Left cardiac atrium (tissue), 4 donors: ENCODE data around the gene DDX31. TPM values are rescaled to one million over a fixed set of nuclear protein-coding genes. Genes with fewer than 3 reads are reported as not detected.
"Not testable (repeated sequence)": the region's sequence is repeated elsewhere in the genome, so short reads cannot be mapped to it uniquely, and the experiment has no call there.

Source experiments
- ATAC-seq, 2 donors: fragments of 200-7000 bp; cut with Tn5 transposase; one replicate each; pipeline ENCODE4 v1.9.1; 2020; ENCODE audit warnings: mild to moderate bottlenecking in 2 of 2, moderate library complexity in 2 of 2
- DNase-seq: peaks from one replicate; pipeline ENCODE4 v3.0.0-alpha.2; 2020
- intact Hi-C, 2 donors: fragments of 100-400 bp; cut with DNase I; formaldehyde crosslinking; loops; one replicate each; pipeline versions ENCODE4 v1.14.1 to v1.15.1; 2022 to 2023
- long read RNA-seq: library from polyadenylated mRNA; unstranded; transcript quantifications from one replicate; pipeline ENCODE4 v2.0.0, GENCODE V29; 2021
- total RNA-seq, 2 donors: library from RNA; stranded (reverse); fragmentation: NEBNext Ultra II Directional; extraction: Animal tissue kit (Norgen Biotek cat#: 25700); gene quantifications; one replicate each; pipeline ENCODE4 v1.2.1, GENCODE V29; 2021
- donor health status: DM: no; HTN: yes; CAD: no.
- donor health status: DM: no; HTN: yes; CAD: no; lungs with severe emphysema.
- donor health status: DM: yes; HTN: yes; CAD: no.
- donor health status: Dilated cardiomyopathy.

The DDX31 gene
- total RNA-seq, result 1 to 10 TPM; 5.2 to 7.9 TPM
- long read RNA-seq, full-length matches to known transcripts, result 3 of 6 reads
- long read RNA-seq, partial matches to known transcripts, result 0 of 6 reads
- long read RNA-seq, other reads (novel, unspliced or antisense), result 3 of 6 reads

DNA sequence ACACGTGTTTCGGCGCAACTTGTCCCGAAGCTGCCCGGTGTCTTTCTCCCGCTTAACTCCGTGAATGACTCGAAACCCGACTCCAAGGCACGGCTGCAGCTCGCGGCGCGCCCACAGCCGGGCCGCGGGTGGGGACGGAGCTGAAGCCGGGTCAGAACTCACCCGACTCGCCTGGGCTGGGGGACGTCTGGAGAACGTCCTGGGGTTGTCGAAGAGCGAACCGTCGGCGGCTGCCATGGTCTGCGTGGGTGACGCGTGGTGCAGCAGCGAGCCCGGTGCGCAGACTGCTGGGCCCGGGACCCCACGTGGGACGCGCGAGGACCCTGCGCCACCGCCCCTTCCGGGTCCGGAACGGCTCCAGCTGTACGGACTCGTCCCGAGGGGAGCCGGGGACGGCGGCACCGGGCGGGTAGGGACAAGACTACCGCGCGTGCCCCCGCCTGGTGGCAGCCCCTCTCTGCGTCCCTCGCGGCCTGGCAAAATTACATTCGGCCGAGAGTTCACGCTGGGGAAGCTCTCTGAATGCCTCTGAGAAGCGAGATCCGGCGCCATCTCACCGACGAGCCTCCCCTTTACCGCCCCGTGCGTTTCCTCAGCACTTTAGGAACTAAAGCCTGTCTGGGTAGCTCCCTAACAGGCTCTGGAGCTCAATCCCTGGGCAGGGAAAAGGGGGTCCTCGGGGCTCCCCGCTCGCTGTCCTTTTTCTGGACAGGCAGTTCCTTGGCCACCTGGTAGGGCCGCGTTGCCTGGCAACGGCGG is at the start of gene DDX31:
Gene DDX31, minus strand, starts transcription at position 286 of the 759 bp plus-strand sequence. Its CDS starts 49 bp downstream, at position 237.
- DNase-seq (peak; percentile 92), ATAC-seq (peak; percentile 98 to 99)
- intact Hi-C loops, result loop anchor here in 1 of 2 donors (5.0 to 10.0 kb wide), 2 partner anchors 127 to 235 kb away; no protein-coding TSS in a partner anchor

DNA sequence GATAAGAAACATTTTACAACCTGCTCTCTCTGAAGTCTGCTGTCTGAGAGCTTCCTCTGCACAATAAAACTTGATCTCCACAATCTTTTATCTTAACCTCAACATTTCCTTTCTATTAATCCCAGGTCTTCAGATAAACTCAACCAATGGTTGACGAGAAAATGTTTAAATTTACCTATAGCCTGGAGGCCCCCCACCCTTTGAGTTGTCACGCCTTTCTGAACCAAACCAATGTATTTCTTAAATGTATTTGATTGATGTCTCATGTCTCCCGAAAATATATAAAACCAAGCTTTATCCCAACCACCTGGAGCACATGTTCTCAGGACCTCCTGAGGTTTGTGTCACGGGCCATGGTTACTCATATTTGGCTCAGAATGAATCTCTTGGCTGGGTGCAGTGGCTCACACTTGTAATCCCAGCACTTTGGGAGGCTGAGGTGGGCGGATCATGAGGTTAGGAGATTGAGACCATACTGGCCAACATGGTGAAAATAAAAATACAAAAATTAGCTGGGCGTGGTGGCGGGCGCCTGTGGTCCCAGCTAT is 48.7 kb upstream of the DDX31 start:
- intact Hi-C loops, DNase-seq, ATAC-seq: not testable (repeated sequence)

DNA sequence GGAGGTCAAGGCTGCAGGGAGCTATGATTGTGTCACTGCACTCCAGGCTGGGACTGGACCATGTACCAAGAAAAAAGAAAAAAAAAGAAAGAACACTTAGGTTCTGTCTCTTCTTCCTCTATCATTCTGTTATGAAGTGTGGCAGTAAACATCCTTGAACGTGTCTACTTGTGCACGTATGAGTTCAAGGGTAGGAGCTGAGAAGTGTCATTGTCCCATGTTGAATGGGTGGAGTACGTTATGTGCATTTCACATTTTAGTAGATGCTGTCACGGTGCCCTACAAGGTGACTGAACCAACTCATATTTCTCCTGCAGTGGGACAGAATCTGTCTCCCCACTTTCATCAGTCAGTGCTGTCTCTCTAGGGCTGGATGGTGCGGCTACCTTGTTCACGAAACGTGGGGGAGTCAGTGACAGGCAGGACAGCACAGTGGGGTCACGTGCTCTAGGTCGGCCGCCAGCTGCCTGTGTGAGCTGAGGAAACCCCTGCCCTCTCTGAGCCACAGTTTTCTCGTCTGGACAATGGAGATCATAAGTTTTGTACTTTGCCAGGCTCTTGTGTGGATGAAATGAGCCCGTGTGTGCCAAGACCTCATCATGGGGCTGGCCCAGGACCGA is 47.7 kb upstream of the DDX31 start:
- DNase-seq (no peak), ATAC-seq (no peak)
- intact Hi-C loops, result no loop called here

DNA sequence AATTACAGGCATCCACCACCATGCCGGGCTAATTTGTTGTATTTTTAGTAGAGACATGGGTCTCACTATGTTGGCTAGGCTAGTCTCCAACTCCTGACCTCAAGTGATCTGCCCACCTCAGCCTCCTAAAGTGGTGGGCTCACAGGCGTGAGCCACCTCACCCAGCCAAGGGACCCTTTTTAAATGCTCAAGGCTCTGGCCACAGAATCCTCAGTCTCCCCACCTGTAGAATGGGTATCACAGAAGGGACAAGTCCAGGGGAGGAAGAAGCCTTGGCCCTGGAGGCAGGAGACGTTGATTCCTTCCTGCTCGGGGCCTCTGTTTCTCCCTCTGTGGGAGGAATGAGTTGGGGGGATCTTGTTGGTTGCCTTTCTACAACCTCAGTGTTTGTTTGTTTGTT is 46.2 kb upstream of the DDX31 start:
- ATAC-seq (no peak), DNase-seq (no peak)
- intact Hi-C loops, result no loop called here

DNA sequence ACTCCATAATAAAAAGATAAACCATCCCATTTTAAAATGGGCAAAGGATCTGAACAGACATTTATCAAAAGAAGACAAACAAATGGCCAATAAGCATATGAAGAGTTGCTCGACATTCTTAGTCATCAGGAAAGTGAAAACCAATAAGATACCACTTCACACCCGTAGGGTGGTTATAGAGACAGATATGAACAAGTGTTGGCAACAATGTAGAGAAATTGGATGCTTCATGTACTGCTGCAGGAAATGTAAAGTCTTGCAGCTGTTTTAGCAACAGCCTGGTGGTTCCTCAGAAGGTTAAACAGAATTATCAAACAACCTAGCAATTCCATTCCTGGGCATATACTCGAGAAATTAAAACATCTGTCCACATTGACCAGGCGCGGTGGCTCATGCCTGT is 43.0 kb upstream of the DDX31 start:
- ATAC-seq (no peak), DNase-seq (no peak)
- intact Hi-C loops, result no loop called here

DNA sequence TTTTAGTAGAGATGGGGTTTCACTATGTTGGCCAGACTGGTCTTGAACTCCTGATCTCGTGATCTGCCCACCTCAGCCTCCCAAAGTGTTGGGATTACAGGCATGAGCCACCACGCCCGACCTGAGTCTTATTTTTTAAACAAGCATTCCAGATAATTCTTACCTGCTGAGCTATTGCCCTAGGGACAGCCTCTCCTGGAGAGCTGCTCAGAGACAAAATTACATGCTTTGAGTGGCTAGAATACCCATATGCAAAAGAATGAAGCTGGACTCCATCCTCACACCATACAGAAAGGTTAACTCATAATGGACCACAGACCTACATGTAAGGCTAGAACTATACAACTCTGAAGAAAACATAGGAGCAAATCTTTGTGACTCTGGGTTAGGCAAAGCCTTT is 42.1 kb upstream of the DDX31 start:
- DNase-seq (no peak), ATAC-seq (no peak)
- intact Hi-C loops, result no loop called here

DNA sequence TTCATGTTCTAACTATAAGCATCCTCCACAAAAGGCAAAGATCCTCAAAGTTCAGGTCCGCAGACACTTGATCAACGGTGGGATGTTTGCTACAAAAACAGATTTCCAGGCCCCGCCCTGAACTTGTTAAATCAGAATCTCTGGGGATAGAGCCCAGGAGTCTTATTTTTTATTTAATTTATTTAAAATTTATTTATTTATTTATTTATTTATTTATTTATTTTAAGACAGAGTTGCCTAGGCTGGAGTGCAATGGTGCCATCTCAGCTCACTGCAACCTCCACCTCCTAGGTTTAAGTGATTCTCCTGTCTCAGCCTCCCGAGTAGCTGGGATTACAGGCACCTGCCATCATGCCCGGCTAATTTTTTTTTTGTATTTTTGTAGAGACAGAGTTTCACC is 41.4 kb upstream of the DDX31 start:
- intact Hi-C loops, DNase-seq, ATAC-seq: not testable (repeated sequence)

DNA sequence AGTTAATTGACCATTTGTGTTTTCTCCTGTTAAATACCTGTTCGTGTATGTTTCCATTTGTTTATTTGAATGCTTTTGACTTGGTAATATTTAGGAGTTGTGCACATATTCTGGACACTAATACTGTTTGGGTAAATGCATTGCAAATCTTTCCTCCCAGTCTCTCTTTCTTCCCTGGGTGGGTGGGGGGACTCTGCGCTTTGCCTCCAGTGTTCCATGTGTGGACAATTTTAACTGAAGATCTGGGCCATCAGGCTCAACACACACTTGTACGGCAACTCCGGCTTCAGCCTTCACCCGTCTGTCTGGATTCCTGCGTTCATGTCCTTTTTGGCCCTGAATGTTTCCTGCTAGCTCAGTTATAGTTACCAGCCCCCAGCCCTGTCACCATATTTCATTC is 40.5 kb upstream of the DDX31 start:
- ATAC-seq (no peak), DNase-seq (no peak)
- intact Hi-C loops, result no loop called here

DNA sequence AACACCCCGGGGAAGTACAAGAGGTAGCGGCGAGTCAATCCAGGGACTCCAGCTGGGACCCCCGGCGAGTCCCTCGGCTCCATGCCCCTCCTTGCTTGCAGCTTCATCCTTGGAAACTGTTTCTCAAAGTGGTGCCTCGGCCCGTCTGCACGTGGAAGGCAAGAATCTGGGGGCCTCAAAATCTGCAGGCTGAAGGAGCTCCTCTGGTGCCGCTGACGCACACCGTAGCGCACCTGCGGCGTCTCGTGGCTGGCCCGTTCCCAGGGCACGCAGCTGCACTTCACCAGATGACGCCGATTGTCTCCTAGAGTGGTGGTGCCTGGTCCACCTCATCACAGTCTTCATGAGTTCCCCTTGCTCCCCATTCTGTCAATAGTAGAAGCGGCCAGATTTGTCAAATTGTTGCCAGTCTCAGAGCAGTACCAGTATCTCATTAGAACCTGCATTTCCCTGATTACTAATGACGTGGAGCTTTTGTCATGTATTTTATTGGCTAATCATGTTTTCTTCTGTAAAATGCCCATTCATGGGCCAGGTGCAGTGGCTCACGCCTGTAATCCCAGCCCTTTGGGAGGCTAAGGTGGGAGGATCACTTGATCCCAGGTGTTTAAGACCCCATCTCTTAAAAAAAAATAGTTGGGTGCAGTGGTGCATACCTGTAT is 39.1 kb upstream of the DDX31 start:
- no peak for DNase-seq
- intact Hi-C loops, result no loop called here

DNA sequence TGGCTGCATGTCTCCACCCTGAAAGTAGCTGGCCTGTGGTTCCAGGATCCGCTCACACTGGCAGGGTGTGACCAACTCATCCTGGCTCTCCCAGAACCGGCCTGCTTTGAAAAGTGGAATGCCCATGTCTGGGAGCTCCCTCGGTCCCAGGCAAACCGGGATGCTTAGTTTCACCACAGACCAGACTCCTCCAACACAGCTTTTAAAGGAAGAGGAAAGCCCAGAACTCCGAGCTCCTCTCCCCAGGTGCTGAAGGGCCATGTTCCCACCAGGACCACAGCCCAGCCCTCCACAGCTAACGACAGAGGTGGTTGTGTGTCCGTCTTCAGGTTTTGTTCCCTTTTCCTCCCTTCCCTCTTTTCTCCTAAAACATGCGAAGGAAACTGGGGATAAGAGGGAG is 38.5 kb upstream of the DDX31 start:
- no peak for ATAC-seq
- intact Hi-C loops, result no loop called here
- no peak for DNase-seq

More for the DNA sequence above, 39.1 kb upstream of the DDX31 start:
- no peak for ATAC-seq

DNA sequence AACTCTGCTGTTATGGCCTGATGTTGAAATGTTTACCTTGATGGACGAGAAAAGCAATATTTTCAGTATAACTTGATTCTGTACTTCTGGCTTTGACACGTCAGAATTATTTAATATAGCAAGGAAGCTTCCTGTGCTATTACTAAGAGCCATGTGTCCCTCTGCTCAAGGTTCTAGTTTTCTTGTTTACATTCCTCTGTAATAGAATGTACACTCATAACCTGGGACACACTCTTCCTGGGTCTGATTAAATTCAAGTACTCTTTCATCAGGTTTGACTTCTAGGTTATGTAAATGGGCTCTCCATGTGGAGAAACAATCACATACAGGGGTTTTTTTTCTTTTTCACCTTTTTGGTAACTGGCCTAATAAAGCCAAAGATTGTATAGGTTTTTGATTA is 33.6 kb upstream of the DDX31 start:
- DNase-seq, result no peak

DNA sequence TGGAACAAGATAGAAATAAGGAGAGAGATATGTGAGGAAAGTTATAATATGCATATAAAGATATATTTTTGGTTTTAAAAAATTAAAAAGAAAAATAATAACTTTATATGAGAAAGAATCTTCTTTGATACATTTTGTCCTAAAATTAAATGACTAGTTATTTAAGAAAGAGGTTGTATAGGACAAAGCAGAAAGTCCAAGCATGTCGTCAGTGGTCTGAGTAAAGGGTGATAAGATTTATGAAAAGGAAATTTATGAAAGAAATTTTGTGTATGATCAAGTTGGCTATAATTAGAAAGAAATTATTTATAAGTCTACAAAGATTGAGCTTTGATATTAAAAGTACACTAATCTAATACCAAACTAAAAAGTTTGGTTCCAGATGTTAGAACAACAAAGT is 32.5 kb upstream of the DDX31 start:
- intact Hi-C loops, result no loop called here
- ATAC-seq (no peak), DNase-seq (no peak)

More for the DNA sequence above, 33.6 kb upstream of the DDX31 start:
- ATAC-seq, result no peak
- intact Hi-C loops, result no loop called here

DNA sequence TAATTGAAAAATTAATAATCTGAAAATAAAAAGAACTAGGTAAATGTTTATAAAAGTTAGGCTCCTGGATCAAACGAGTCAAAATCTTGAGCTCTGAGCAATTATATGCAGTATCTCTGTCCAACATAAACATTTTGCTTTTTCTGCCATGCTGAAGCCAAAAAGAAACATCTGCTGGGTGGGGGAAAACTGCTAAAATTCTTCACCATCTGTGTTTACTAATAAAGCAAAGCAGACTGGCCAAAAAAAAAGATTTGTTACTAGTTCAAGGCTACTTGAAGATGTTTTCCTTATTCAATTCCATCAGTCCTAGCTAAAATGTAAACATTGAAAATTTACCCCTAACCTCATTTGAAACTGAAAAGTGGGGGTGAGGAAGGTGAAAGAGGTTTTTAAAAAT is 30.2 kb upstream of the DDX31 start:
- intact Hi-C loops, result no loop called here
- DNase-seq (no peak), ATAC-seq (no peak)

DNA sequence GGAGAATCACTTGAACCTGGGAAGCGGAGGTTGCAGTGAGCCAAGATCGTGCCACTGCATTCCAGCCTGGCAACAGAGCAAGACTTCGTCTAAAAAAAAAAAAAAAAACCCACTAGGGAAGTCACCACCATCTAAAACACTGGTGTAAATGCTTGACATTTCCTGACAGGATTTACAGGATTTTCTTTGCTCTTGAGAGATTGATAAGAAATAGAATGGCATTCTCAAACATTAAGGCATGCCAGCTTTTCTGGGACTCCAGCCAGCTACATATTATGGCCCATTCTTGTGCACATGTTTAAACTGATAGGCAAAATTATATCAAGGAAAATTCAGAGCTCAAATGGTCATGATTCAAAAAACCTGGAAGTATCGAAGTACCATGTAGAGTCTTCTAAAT is 29.2 kb upstream of the DDX31 start:
- intact Hi-C loops, result no loop called here
- ATAC-seq (no peak), DNase-seq (no peak)

DNA sequence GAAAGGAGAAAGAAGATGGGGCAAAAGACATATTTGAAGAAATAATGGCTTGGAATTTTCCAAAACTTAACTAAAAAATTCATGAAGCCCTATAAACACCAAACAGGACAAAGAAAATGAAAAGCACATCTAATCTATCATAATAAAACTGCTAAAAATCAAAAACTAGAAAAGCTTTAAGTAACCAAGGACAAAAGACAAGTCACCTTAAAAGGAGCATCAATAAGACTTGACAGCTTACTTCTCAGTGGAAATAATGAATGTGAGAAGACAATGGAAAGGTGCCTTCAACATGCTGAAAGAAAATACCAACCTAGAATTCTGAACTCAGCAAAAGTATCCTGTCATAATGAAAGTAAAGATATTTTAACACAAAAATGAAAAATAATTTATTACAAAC is 27.4 kb upstream of the DDX31 start:
- ATAC-seq, result no peak
- intact Hi-C loops, result no loop called here

DNA sequence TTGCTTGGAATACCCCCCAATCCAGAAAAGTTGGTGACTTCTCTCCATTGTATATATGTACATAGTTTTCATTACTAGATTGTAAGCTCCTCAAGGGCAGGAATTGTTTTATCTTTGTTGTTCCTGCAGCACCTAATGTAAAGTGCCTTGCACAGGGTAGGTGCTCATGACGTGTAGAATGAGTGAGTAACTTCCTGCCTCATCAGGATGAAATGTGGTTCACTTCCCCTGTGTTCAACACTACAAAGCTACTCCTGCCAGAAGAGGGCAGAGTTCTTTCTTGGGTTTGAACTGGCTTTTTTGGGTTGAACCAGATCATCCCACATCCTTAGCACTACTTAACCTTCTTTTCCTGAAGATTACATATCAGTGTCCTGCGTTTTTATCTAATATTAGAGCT is 24.4 kb upstream of the DDX31 start:
- intact Hi-C loops, result no loop called here
- ATAC-seq (no peak), DNase-seq (no peak)

More for the DNA sequence above, 27.4 kb upstream of the DDX31 start:
- DNase-seq, result no peak

DNA sequence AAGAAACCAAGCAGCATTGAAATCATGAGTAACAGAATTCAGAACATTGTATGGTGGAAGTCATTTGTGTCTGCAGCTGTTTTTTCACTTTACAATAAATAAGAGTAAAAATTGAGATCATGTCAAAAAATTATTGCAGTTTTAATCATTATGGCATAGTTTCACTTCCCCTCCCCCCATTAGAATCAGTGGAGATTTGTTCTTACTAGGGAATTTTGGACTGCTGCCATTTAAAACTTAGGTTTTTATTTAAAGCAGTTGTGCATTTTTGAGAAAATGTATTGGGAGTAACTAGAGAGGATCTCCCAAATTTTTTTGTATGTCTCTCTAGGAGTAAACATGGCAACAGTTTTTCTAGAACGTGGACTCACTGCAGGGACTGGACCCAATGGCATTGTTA is 20.9 kb upstream of the DDX31 start:
- no peak for DNase-seq
- intact Hi-C loops, result no loop called here
- ATAC-seq, result no peak

DNA sequence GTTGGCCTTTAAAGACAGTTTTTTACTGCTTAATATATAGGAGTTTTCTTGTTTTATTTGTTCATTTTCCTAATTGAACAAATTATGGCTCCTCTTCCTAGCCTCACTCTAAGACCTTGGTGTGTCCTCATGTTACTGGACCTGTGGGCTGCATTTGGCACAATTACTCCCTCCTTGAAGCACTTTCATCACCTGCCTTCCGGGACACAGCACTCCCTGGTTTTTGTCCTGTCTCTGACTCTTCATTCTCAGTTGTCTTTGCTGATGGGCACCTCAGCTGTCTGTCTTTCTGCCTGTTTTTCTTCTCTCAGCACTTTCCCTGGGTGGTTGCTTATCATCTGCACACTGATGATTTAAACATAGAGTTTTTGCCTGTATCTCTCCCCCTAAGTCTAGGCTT is 14.1 kb upstream of the DDX31 start:
- peak; percentile 49 to 70 for ATAC-seq
- intact Hi-C loops, result loop anchor here in 1 of 2 donors (10.0 kb wide), 1 partner anchor 71 kb away; no protein-coding TSS in a partner anchor

DNA sequence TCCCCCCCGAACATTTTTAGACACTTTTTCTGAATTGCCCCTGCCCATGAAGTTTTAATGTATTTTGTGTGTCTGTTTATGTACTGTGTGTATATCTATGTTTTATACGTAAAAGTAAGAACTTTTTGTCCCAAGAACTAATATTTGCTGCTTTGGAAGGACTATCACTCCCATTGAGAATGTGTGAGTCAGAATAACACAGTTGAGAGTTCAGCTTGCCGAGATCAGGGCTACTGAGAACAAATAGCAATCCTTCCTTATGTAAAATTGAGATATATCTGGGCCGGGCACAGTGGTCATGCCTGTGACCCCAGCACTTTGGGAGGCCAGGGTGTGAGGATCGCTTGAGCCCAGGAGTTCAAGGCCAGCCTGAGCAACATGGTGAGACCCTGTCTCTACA is 11.8 kb upstream of the DDX31 start:
- no peak for DNase-seq
- ATAC-seq, result no peak
- intact Hi-C loops, result loop anchor here in 1 of 2 donors (10.0 kb wide), 1 partner anchor 73 kb away; no protein-coding TSS in a partner anchor

More for the DNA sequence above, 14.1 kb upstream of the DDX31 start:
- DNase-seq, result no peak
